ENCODE results near the gene DYDC2.
"Not testable (repeated sequence)": the region's sequence is repeated elsewhere in the genome, so short reads cannot be mapped to it uniquely, and the experiment has no call there.

DYDC2 gene

DNA sequence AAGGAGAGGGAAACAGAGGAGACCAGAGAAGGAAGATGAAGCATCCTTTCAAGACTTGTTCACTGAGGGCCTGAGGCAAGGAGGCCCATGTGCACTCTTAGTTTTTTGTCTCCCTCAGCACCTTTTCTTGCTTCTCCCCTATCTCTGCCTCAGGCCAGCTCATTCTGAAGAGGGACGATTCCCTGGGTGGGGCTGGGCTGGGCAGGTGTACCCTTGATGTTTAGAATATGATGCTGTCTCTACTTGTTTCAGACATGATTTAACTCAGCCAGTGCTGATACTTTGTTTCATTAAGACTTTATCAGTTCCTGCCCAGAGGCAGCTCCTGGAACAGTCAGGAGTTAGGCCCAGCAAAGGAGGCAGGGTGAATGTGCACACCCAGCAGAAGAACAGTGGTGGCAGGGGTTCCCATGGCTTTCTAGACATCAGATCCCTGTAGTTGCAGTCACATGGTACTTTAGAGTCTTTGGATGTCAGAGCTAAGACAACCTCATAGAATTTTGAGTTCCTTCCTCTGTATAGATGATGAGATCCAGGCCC, 55.2 kb downstream of the DYDC2 start:
- no peak for DNase-seq (ENCODE audit: low read depth, low spot score)
- H3K27ac ChIP-seq, result peak overlapping the region; percentile 52

DNA sequence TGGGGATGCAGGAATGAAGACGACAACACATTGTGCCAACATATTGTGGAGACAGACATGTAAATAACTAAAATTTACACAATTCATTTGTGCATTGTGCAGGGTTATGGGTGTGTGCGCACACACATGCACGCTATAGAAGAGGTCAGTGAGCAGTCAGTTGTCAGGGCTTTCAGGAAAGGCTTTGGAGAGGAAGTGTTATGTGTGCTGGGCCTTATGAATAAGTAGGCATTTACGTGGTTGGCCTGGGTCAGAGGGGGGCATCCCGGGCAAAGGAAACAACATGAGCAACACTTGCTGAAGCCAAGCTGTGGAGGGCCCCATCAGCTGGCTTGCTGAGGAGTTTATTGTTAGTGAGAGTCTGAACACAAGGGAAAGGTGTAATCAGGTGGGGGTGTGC, 55.9 kb downstream of the DYDC2 start:
- H3K27ac ChIP-seq, result peak overlapping the region; percentile 52
- no peak for DNase-seq (ENCODE audit: low read depth, low spot score)

DNA sequence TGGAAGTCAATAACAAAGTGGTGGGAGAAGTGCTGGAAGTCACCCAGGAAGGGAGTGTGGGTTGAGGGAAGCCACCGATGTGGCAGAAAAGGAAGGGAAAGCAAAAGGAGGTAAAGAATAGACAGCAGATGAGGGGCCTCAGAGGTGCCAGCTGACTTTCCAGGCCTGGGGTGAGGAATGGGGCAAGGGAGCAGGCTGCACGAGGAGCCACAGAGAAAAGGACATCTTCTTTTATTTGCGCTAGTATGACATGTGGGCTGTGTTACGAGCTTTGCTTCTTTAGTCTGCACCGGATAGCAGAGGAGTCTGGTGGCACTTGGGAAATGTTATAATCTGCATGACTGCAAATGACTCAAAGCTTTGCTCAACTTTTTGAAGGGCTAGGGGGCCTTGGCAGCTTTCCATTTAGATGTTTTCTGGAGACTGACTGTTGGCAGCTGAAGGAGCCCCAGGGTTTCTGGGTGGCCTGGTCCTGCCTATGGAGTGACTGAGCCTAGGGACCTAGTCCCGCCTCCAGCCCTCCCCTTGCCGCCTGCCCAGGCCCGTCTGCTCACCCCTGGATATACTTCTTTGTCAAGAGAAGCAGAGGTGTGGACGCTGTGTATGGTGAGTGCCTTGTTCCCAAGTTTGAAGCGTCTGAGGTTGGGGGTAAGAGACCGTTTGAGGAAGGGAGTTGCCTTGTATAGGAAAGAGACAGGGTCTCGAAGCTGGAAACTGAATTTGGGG, 56.9 kb downstream of the DYDC2 start:
- peak; percentile 22 for DNase-seq (ENCODE audit: low read depth, low spot score)
- peak overlapping the region; percentile 45 for H3K27ac ChIP-seq

DNA sequence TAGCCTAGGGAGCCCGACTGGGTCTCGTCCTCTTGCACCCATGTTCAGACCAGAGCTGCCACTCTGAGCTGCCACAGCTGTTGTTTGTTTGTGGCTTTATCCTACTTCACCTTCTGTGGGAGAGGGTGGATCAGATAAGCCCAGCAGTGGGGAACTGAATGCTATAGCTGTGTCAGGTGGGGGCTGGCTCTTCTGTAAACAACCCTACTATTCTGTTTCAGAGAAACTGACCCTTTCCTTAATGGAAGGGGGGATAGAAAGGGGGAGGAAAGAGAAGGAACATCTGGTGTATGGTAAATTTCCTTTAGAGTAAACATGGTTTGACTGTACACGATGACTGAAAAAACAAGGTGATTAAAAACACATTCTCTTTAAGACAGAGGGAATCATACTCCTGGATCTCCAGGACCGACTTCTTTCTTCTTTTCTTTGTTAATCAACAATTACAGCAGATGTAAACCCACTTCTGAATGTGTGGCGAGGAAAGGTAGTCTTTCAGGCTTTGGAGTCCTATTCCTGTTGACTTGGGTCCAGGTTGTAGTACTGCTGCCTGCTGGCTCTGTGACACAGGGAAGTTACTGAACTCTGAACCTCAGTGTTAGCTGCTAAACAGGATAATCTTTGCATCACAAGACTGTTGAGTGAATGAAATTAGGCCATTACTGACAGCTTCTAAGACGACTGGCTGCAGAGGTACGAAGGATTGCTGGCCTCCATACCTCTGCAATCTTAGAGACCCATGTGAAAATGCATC, 57.7 kb downstream of the DYDC2 start:
- peak overlapping the region; percentile 45 for H3K27ac ChIP-seq
- DNase-seq (ENCODE audit: low read depth, low spot score), result no peak

DNA sequence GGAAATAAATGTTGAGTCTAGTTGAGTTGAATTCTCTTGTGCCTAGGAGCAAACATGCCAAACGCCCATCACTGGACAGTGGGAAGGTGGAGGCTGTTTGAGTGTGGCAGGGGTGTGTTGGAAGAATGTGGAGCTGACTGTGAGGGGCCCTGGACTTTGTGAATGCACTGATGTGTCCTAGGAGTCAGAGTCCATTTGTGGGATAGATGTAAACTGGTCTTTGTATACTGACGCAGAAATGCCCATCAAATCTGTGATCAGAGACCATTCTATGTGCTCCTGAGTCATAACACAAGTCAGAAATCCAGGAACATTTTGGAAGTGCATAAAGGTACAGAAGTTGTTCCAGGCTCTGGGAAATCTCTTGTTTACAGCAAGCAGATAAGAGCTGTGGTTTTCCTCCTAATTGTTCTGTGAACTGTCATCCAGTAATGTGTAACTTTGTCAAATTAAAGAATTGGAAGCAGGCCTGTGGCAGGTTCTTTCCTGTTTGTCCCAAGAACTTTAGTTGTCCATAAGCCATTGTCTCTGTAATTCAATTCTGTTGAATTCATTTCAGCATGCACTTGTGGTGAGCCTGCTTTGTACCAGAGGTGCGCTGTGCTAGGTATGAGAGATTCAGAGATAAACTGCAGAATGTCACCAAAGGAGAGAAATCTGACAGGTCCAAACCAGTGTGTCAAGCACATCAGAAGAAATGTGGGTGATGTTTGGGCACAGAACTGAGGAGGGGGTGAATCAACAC, 59.3 kb downstream of the DYDC2 start:
- DNase-seq (ENCODE audit: low read depth, low spot score), result no peak
- no peak overlapping the region for H3K27ac ChIP-seq

DNA sequence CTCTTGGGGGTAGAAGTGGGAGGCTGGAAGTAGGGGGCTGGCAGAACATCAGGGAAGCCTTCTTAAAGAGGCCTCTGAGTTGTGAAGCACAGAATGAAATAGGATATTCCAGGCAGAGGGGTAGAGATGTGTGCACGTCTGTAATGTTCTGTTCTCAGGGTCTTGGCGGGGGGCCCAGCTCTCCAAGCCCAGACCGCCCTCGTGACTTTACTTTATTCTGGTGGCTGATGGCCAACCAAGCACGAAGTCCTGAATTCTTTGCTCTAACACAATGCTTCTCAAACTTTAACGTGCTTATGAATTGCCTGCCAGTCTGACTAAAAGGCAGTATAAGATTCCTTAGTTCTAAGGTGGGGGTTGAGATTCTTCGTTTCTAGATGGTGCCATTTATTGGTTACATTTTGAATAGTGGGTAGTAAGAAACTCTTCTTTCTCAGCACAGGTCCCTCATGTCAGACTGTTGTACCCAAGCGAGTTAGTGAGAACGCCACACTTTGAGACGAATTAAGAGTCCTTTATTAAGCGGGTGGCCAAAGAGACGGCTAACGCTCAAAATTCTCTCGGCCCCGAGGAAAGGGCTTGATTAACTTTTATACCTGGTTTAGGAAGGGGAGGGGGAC, 60.0 kb downstream of the DYDC2 start:
- H3K27ac ChIP-seq, result no peak overlapping the region
- no peak for DNase-seq (ENCODE audit: low read depth, low spot score)

DNA sequence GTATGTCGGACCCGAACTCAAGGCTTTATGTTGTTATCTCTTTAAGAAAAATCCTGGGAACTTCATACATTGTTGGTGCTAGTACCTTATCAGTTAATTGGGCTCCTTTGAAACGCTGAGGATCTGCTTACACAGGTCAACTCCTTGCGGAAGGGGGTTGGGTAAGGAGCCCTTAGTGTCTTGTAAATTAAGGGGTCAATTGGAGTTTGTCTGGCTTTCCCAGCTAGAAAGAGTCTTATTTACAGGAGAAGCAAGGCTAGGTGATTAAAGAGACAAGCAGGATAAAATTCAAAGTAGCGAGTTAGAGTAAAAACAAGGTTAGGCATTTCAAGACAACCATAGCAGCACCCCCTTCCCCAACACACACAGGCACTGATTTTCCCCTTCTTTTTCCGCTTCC, 60.7 kb downstream of the DYDC2 start:
- H3K27ac ChIP-seq; DNase-seq (ENCODE audit: low read depth, low spot score): not testable (repeated sequence)
